ENCODE data around the gene ARHGAP12.

- peak; percentile 14 for TF ChIP-seq POLR2AphosphoS5 (IDR thresholded peaks at IDR 0.05)
- no peak for TF ChIP-seq CTCF (IDR thresholded peaks at IDR 0.05)
- no peak for TF ChIP-seq POLR2A (IDR thresholded peaks at IDR 0.05)
Measured at GRCh38 chr10:31927565-31927883, 1.1 kb downstream of the ARHGAP12 start.

Data from prostate gland (tissue), 2 donors.